Stimulated activated CD4-positive, alpha-beta T cell treated with anti-CD3 and anti-CD28 coated beads, Interleukin-15, amount 100 ng/mL, for 48 hours (primary cell): ENCODE results near the gene PDCD4.
"Not testable (repeated sequence)": the region's sequence is repeated elsewhere in the genome, so short reads cannot be mapped to it uniquely, and the experiment has no call there.

Source experiments
- DNase-seq, 2 donors: peaks; one replicate each; pipeline ENCODE4 v3.0.0-alpha.2; 2020; ENCODE audit warnings: low read depth in 2 of 2

Gene PDCD4

DNA sequence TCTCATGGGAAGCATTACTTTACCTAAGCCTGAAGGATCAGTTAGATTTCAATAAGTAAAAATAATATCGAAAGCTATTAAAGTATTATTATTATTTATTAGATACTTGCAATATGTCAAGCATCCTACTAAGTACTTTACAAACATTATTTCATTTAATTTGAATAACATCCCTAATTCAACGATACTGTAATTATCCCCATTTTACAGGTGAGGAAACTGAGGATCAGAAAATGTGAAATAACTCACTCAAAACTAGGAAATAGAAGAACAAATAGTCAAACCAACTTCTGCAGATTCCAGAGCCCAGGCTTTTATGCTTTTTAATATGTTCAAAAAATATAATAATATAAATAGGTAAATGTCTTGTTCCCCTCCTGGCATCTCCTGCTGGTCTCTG is 10.3 kb upstream of the PDCD4 start:
- DNase-seq: no peak

DNA sequence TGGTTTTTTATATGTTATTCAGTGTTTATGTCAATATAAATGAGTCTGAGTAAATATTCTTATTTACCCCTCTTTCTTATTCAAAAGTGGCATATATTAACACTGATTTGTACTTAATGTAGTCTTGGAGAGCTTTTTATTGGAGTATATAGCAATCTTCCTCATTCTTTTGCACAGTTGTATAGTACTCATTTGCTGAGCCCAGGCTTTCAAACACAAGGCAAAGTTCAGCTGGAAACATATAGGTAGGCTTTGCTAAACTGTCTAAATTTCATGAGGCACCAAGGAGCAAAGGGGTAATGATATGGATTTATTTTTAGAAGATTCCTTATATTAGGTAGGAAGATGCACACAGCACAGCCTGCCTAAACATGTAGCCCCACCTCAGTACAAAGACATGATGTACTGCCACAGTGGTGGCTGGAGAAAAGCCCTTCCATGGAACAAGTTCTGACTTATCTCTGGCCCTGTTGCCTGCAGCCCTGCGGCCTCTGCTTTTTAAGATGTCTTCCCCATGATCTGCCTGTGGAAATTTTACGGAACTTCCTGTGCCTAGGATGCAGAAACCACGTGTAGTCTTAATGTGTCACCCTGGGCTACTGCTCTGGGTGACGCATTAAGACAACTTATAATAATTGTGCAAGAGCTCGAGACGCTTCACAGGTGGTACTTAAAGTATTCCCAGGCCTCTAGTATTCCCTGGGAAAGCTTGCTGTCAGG is 9.6 kb upstream of the PDCD4 start:
- no peak for DNase-seq

DNA sequence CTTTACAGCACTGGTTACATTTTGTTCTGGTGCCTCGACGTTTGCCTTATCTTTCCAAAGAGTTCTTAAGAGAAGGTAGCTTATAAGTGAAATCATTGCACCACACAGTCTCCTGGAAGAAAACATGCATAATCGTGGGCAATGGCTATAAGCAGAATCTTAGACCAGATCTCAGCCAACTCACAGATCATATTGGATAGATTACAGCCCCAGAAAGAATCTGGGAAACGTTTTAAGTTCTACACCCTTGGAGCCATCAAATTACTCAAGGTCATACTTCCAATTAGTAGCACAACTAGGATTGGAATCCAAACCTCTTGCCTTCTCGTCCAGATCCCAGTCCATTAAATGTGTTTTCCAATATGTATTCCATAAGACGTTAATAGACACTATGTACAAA is 8.8 kb upstream of the PDCD4 start:
- no peak for DNase-seq

DNA sequence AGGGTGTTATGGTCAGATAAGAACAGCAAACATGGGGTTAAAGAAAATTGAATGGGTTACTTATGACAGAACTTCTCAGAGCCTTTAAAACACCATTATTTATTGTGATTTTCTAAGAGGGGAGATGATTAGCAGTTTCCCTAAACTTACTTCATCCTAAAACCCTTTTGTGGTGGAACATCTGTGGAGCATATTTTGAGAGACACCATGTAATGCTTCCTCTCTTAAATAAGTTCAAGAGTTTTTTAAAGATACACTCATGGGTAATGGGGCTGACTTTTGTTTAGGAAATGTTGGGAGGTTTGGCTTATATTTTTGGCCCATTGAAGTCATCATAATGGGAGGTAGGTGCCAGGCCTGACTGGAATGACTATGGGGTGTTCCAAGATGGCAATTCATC is 8.4 kb upstream of the PDCD4 start:
- DNase-seq: no peak

DNA sequence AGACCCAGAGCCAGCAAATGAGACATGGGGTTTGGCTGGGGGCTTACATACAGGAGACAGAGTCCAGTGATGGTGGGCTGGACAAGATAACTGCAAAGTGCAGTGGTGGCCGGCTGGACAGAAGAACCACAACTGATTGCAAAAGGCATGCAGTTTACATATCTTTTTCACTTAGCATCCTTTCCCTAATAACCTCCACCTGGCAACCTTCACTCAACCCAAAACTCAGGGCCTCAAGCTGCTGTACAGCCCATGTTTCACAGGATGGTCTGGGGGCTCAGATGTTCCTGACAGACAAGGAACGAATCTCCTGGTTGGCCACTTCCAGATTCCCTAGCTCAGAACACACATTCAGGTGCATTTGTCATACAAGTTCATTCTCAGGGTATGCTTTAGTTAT is 7.8 kb upstream of the PDCD4 start:
- DNase-seq: no peak

DNA sequence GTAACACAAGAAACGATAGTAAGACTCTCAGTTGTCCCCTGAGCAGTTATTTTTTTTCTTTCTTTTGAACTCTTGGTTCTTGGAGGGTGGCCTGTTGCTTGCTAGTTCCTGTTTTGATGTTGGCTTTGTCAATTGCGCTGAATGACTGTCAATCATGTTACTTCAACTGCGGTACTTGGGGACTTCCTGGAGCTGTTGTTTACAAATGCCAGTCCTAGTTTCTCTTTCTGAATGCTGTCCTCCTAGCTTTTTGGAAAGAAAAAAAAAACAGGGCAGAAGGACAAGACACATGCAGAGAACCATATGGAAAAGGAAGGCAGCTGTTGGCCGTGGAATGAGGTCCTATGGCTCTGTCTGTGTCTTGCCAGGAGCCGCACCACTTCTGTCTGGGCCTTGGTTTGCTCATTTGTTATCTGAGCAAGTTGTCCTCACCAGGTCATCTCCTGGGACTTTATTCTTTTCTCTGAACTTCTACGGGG is 7.0 kb upstream of the PDCD4 start:
- no peak for DNase-seq

DNA sequence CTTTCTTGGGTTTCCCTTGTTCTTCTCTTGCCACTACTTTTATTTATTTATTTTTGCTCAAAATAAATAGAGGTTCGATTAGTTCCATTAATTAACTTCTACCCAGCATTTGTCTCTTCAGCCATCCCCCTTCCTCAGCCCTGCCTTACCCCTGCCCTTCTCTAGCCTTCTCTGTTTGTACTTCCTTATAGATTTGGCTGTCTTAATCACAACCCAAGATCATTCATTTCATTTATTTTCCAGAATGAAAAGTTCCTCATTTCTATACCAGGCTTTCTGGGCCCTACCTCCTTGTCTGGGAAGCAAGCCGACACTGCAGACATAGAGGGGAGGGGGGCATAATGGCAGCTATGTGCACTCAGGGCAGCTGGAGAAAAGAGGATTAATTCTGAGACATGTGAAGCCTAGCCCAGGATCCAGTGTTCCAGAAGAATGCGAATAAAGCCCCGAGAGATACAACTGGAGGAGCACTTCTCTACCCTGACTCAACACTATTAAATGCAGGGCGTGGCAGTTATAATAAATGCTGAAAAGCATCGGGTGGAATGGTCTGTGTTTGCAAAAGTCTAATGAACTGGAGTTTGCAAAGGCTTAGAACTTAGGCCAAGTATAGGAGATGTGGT is 6.4 kb upstream of the PDCD4 start:
- no peak for DNase-seq

DNA sequence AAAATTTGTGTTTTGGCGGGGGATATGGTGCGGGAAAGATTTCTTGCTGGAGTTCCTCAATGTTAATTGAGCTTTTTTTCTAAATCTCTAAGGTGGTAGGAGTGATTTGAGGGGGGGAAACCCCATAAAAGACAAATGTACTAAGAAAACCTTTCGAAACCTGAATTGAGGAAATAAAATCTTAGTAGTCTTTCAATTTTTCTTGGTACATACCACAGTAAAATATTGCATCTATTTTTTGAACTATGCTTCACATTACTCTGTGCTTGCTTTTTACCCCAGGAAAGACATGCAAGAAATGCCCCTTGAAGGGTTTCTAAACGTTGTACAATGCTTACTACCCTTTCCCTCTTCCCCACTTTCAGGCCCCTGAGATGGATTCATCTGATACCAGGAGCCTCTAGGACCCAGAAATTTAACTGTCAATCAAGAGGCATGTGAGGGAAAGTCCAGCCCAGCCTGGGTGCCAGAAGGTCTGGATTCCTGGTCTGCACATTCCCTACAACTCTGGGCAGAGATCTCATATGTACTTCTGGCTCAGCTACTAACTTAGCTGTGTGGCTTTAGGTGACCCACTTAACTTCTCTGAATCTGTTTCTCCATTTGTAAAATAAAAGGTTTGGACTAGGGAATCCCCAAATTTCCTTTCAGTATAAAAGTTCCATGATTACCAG is 5.8 kb upstream of the PDCD4 start:
- no peak for DNase-seq

DNA sequence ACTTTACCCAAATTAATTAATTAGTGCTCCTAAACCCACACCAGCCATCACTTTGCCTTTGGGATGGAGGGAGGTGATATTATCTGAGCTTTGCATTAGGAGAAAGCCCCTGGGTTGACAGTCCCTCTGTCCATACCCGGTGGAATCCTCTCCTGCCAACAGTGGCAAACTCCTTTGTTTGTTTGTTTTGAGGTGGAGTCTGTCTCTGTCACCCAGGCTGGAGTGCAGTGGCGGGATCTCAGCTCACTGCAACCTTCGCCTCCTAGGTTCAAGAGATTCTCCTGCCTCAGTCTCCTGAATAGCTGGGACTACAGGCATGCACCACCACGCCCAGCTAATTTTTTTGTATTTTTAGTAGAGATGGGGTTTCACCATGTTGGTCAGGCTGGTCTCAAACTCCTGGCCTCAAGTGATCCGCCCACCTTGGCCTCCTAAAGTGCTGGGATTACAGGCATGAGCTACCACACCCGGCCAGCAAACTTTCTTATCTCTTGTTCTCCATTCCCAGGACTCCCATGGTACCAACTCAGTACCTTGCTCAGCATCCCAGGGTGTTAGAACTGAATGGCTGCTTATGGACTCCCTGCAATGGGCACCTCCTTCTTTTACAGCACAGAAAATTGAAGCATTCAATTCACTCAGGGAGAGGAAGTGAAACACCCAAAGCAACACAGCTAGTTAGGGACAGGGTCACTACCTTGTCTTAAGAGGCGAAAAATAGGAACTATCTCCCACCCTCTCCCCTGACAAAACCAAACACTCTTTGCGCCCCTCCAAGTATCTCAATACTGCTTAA is 4.5 kb upstream of the PDCD4 start:
- not testable (repeated sequence) for DNase-seq

DNA sequence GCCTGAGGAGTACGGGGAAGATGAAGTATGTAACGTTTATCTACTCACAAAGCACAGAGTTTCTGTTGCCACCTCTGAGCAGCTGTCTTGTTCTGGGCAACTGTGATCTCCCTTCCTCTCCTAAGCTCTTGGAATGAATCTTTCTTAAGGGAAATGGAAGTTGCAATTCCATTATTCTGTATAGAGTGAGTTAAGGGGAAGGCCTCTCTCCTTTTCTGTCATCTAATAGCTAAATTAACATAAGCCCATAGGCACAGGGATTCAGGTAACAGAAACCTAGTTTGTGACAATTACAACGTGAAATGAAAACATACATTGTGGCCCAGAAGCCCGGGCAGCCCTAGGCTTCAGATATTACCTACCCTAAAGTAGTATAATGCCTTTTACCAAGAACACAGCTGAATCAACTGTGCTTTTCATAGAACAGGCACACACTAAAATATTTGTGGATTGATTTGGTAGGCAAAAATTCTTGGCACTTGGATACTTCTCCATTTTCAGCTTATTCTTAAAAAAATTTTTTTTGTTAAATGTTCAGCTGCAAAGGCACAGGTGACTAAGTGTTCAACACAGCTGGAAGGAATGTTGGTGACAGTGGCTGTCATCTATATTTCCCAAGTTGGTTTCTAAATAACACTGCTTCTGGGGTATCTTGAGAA is 3.8 kb upstream of the PDCD4 start:
- DNase-seq: no peak

DNA sequence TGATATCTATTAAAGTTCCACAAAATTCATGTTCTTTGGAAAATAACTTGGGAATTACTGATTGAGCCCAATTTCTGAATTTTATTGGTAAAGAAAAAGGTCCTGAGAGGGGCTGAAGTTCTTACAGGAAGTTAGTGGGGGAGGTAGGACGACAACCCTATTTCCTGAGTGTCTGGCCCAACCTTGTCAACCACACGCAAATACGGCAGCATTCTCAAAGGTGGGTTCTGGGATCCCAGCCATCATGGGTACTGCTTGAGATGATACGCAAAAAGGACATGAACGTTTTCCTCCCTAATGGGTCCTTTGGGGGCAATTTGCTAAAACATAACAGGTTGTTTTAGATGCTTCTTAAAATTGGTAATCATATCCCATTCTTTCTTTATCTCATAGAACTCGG is 2.7 kb upstream of the PDCD4 start:
- no peak for DNase-seq

DNA sequence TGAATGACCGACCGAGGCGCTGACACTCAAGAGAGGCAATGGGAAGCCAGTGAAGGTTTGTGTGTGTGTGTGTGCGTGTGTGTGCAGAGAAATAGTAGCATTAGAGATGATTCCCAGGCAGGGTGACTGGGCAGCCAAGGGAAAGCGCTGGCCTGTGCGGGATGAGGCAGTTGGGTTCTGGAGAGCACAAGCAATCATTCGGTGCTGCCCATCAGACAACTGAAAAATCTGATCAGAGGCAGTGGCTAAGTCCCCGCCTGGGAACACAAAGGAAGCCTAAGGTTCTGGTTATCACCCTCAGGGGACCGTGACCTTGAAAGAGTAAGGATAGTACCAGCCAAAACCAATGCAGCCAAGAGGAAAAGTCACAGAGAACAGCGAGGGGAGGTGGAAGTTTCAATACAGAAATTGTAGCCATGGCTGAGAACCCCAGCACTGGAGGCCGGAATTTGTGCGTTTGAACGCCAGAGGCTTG is 868 bp upstream of the PDCD4 start:
- DNase-seq: no peak

DNA sequence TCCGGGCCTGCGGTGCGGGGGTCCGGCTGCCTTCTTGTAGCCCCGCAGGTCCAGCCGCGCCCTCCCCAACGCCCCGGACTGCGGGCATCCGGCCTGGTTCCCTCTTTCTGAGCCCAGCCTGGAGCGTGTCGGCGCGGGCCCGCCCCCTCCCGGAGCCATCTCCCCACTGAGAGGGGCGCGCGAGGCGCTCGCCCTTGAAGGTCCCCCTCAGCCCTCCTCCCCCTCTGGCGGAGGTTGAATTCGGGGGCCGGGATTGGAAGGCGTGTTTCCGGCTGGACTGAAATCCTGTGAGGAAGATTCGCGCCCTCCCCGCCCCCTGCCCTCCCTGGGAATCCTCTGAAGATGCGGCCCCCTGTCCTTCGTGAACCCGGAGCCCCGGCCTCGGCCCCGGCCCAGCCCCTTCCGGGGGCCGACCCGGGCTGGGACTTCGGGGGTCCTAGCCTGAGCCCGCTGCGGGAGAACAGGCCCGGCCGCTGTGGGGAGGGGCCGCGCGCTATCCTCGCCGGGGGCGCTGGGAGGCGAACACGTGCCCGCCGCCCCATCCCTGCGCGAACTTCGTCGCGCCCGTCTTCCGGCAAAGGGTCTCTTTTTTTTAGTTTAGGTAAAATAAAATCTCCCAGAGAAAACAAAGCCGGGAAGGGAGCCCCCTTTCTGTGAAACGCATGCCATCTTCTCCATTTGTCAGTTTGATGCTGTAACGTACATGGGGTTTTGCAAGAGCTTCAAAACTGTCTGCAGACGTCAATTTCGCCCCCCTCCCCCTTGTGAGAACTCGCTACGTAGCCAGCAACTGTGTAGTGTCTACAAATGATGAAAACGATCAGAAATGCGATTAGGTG is 636 bp downstream of the PDCD4 start:
- DNase-seq: peak; percentile 63 to 73

DNA sequence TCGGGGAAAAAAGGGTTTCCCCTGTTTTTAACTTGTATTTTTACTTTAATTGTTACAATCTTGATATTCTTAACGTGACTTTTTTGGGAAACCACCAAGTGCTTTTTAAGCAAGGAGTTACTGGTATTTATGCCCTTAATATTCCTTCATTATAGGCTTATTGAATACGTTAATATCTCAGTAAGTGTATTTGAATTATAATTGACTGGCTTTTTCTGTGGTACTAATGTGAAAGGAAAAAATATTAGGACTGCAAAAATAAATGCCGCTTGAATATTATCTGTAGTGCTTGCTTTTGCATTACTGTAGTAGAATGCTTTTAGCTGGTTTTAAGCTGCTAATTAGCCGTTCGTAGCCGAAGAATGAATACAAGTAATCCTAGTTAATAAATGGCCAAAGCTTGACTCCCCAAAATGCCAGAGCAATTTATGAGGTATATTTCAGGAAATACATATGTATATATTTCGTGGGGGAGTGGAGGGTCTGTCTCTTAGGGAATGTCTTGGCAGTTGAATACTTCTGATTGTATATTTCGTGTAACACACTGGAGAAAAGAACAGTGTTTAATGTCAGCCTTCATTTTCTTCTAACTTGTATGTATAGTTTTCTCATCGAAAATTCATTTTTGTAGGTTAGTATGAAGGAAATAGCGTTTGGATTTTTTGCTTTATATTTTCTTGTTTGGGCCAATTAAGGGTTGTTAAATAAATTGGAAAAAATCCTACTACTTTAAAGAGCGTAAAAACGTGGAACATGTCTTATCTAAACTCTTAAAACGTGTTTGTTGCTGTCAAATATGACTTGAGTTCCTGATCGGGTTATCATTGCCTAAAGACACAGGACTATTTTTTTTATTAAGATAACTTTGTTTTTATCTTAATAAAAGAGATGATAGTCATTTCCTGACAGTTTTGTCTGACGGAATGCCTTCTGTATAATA is 1.5 kb downstream of the PDCD4 start:
- DNase-seq: no peak

DNA sequence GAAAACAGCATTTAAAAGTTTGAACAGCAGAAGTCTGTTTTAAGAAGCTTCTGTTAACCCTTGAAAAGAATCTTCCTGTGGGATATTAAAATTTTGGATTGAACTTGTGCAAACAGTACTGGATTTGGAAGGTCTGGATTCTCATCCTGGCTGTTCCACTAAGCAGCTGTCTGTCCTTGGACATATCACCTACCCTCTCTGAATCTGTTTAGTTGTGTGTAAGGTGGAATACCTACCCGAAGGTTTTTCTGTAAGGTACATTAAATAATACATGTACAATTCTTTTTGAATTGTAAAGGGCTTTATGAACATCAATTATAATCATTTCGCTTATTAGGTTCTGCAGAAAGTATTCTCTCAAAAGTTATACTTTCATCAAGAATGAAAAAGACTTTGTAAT is 2.2 kb downstream of the PDCD4 start:
- DNase-seq: no peak

DNA sequence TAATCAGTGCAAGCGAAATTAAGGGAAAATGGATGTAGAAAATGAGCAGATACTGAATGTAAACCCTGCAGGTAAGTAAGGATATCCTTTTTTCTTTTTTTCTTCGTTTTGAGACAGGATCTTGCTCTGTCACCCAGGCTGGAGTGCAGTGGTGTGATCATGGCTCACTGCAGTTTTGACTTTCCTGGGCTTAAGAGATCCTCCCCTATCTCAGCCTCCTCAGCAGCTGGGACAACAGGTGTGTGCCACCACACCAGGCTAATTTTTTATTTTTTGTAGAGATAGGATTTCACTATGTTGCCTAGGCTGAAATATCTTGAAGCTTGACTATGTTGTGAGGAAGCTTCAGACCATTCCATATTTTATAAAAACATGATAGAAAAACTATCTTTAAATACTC is 4.3 kb downstream of the PDCD4 start:
- DNase-seq: no peak

DNA sequence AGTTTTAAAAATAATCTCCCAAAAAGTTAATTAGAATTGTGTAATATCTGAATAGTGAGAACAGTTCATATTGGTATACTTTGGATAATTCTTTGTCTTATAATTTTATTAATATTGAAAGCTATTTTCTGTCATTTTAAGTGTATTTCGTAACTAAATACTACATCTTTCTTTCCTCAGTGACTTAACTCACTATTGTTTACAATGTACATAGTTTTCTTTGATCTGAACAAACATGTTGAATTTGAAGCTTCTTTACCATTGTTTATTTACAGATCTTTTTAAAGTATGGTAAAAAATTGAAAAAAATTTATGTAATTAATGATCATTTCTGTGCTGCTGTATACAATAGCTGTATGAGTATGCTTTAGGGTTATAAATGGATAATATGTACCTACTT is 5.1 kb downstream of the PDCD4 start:
- DNase-seq: no peak

DNA sequence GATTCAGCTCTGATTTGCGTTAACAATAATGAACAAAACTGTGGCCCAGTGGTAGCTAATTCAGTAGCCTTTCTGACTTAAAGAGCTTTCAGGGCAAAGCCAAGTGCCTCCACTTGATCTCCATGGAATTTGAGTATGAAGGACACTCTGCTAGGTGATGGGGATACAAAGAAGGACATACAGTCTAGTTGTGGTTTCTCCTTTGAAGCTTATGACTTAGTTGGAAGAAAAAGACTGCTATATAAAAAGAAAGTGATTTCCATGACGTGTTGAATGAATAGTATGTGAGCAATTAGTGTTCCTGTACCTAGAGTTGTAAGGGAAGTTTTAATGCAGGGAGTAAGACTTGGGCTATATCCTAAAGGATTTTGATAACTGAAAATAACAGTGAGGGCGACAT is 8.3 kb downstream of the PDCD4 start:
- DNase-seq: no peak

DNA sequence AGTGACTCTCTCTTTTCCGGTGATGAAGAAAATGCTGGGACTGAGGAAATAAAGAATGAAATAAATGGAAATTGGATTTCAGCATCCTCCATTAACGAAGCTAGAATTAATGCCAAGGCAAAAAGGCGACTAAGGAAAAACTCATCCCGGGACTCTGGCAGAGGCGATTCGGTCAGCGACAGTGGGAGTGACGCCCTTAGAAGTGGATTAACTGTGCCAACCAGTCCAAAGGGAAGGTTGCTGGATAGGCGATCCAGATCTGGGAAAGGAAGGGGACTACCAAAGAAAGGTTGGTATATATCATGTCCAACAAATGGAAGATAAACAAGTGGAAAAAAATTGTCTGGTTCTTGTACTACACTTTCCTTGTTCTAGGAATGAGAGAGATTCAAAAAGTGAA is 9.5 kb downstream of the PDCD4 start:
- no peak for DNase-seq

DNA sequence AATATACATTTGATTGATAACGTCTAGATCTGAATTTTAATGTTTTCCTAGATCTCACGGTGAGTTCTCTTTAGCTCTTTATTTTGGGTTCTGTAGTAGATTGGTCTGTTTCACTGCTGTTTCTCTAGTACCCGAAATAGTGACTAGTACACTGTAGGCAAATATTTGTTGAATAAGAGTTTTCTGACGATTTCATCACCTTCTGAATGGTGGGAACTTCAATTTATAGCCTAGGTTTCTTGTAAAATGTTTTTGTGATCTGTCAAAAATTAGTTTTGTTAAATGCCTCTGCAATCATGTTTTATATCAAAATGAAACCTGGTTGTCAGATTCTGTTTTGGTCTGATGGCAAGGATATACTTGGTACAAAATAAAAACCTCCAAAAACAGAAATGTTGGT is 10.2 kb downstream of the PDCD4 start:
- DNase-seq: no peak
